ENCODE data around the gene ADAM12. TPM values are rescaled to one million over a fixed set of nuclear protein-coding genes. Genes with fewer than 3 reads are reported as not detected.

The ADAM12 gene
- total RNA-seq, 1 experiment from 2014 or later = 16.8 TPM

DNA sequence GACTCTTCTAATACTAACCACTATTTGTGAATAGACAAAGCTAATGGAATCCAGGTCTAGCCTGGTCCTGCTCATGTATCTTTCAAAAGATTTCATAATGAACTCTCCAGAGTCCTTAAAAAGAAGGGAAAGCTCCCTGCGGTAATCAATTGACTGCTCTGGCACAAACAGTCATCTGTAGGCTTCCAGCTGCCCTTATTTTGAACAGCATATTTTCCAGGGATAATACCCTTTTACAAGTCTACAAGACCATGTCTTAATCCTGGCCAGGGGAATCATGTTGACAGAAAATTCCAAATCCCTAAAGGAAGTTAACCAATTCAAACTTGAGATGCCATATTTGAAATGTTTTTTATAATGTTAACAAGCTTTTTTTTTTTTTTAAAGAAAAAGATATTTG lies 34.6 kb downstream of the ADAM12 start:
- no peak overlapping the region for H2AFZ ChIP-seq
- POLR2A ChIA-PET (ENCODE audit: unreplicated experiment) = no interaction called here
- H3K36me3 ChIP-seq (ENCODE audit: low read depth) = no peaks in the 10 kb centered on the region
- H3K9me3 ChIP-seq (ENCODE audit: insufficient read depth, low read depth) = no peaks in the 10 kb centered on the region
- H3K4me3 ChIP-seq = no peak overlapping the region
- H3K9me2 ChIP-seq (ENCODE audit: insufficient read depth) = no peaks in the 10 kb centered on the region
- no peak overlapping the region for H3K27ac ChIP-seq
- no peaks in the 10 kb centered on the region for H3K79me2 ChIP-seq (ENCODE audit: low read depth)
- CTCF ChIA-PET = no interaction called here
- no peak overlapping the region for H3K4me2 ChIP-seq
- peaks cover 4% of the 10 kb centered on the region; the same call in 1 of the 2 replicates for H3F3A ChIP-seq (ENCODE audit: insufficient read depth, low read depth)
- peaks cover 13% of the 10 kb centered on the region for H3K4me1 ChIP-seq (replicated peaks; ENCODE audit: insufficient read depth)
- TF ChIP-seq EZH2 (IDR thresholded peaks at IDR 0.05; ENCODE audit: low read depth) = no peak
- TF ChIP-seq, protein P1, sequence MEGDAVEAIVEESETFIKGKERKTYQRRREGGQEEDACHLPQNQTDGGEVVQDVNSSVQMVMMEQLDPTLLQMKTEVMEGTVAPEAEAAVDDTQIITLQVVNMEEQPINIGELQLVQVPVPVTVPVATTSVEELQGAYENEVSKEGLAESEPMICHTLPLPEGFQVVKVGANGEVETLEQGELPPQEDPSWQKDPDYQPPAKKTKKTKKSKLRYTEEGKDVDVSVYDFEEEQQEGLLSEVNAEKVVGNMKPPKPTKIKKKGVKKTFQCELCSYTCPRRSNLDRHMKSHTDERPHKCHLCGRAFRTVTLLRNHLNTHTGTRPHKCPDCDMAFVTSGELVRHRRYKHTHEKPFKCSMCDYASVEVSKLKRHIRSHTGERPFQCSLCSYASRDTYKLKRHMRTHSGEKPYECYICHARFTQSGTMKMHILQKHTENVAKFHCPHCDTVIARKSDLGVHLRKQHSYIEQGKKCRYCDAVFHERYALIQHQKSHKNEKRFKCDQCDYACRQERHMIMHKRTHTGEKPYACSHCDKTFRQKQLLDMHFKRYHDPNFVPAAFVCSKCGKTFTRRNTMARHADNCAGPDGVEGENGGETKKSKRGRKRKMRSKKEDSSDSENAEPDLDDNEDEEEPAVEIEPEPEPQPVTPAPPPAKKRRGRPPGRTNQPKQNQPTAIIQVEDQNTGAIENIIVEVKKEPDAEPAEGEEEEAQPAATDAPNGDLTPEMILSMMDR (conservative IDR thresholded peaks at IDR 0.05) = no peak
- intact Hi-C loops (cut with micrococcal nuclease; ENCODE audit: unreplicated experiment) = no loop called here
- DNase-seq = no peak
- BruUV-seq (replicated peaks) = no TSS peak
- no peaks in the 10 kb centered on the region for H3K27me3 ChIP-seq (ENCODE audit: insufficient read depth, low read depth)
- H4K20me1 ChIP-seq (ENCODE audit: insufficient read depth) = no peaks in the 10 kb centered on the region

GRCh38 chr10:126352453-126352852 lies 35.8 kb downstream of the ADAM12 start:
- Histone ChIP-seq H3K79me2 (ENCODE audit: low read depth) (no peaks in the 10 kb centered on the region), H3K27me3 (ENCODE audit: insufficient read depth, low read depth) (no peaks in the 10 kb centered on the region), H3K4me1 (replicated peaks; ENCODE audit: insufficient read depth) (peaks cover 13% of the 10 kb centered on the region), H3K4me3 (no peak overlapping the region), H3K27ac (no peak overlapping the region), H3F3A (ENCODE audit: insufficient read depth, low read depth) (peaks cover 4% of the 10 kb centered on the region; the same call in 1 of the 2 replicates), H2AFZ (no peak overlapping the region), H4K20me1 (ENCODE audit: insufficient read depth) (no peaks in the 10 kb centered on the region), H3K9me2 (ENCODE audit: insufficient read depth) (no peaks in the 10 kb centered on the region), H3K4me2 (no peak overlapping the region), H3K9me3 (ENCODE audit: insufficient read depth, low read depth) (no peaks in the 10 kb centered on the region), H3K36me3 (ENCODE audit: low read depth) (no peaks in the 10 kb centered on the region)
- DNase-seq = no peak
- intact Hi-C loops (cut with micrococcal nuclease; ENCODE audit: unreplicated experiment) = no loop called here
- TF ChIP-seq, protein P1 (conservative IDR thresholded peaks at IDR 0.05) = no peak
- no peak for TF ChIP-seq EZH2 (IDR thresholded peaks at IDR 0.05; ENCODE audit: low read depth)
- ChIA-PET POLR2A (ENCODE audit: unreplicated experiment) (no interaction called here), CTCF (no interaction called here)
- BruUV-seq (replicated peaks) = no TSS peak

DNA sequence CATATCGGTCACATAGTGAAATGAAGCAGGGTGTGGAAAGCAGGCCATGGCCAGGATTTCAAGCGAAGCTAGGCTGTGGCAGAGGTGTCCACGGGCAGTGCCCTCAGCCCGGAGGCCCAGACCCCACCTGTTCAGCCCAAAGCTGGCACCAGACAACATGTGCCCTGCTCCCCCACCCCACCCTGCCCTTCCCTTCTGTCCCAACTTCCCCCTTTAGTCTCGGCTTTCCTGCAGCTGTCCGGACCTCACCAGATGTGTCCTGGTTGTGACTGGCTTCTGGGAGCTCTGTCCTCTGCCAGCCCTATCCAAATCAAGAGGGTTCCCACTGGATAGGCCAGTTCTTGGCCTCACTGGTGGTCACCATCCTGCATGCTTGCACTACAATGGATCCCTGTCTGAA lies 37.3 kb downstream of the ADAM12 start:
- Histone ChIP-seq H3K27me3 (ENCODE audit: insufficient read depth, low read depth) (no peaks in the 10 kb centered on the region), H3K36me3 (ENCODE audit: low read depth) (no peaks in the 10 kb centered on the region), H3K4me3 (no peak overlapping the region), H3K4me1 (replicated peaks; ENCODE audit: insufficient read depth) (peaks cover 13% of the 10 kb centered on the region), H3K9me3 (ENCODE audit: insufficient read depth, low read depth) (no peaks in the 10 kb centered on the region), H3F3A (ENCODE audit: insufficient read depth, low read depth) (peaks cover 4% of the 10 kb centered on the region; the same call in 1 of the 2 replicates), H4K20me1 (ENCODE audit: insufficient read depth) (no peaks in the 10 kb centered on the region), H2AFZ (no peak overlapping the region), H3K27ac (no peak overlapping the region), H3K4me2 (no peak overlapping the region), H3K9me2 (ENCODE audit: insufficient read depth) (no peaks in the 10 kb centered on the region), H3K79me2 (ENCODE audit: low read depth) (no peaks in the 10 kb centered on the region)
- DNase-seq = no peak
- ChIA-PET CTCF (no interaction called here), POLR2A (ENCODE audit: unreplicated experiment) (interaction anchor here (0.6 kb wide), 1 partner anchor 82 kb away, joined by 5 read pairs; no protein-coding TSS in a partner anchor)
- TF ChIP-seq, protein P1 (conservative IDR thresholded peaks at IDR 0.05) = no peak
- no peak for TF ChIP-seq EZH2 (IDR thresholded peaks at IDR 0.05; ENCODE audit: low read depth)
- BruUV-seq (replicated peaks) = no TSS peak
- intact Hi-C loops (cut with micrococcal nuclease; ENCODE audit: unreplicated experiment) = no loop called here
